ENCODE results near the gene SMIM24. TPM values are rescaled to one million over a fixed set of nuclear protein-coding genes. Genes with fewer than 3 reads are reported as not detected.

The SMIM24 gene
- total and polyA plus RNA-seq, 7 donors = 0.10 to 0.53 (median 0.49) TPM; not detected in 4

GRCh38 chr19:3426433-3426832, 53.9 kb downstream of the SMIM24 start:
- Histone ChIP-seq H3K27ac (peak overlapping the region; percentile 19), H3K36me3 (ENCODE audit: insufficient read depth in 1 of 2, low read depth in 1 of 2) (peaks cover 0 to 27% of the 10 kb centered on the region in 2 donors), H3K27me3 (ENCODE audit: insufficient read depth in 3 of 3, low read length in 2 of 3) (no peaks in the 10 kb centered on the region), H3K9me3 (no peaks in the 10 kb centered on the region), H3K4me1 (peaks cover 51% of the 10 kb centered on the region), H3K4me3 (no peak overlapping the region)
- peak in 1 of 2 donors; percentile 50 for DNase-seq
- intact Hi-C loops (cut with DNase I) = loop anchor here in 1 of 2 donors (5.0 kb wide), 1 partner anchor 64 kb away; no protein-coding TSS in a partner anchor
- WGBS, 3 donors = 91 to 93% (median 93%) methylated on average over 9 of the region's 9 CpGs
- TF ChIP-seq, protein P1, sequence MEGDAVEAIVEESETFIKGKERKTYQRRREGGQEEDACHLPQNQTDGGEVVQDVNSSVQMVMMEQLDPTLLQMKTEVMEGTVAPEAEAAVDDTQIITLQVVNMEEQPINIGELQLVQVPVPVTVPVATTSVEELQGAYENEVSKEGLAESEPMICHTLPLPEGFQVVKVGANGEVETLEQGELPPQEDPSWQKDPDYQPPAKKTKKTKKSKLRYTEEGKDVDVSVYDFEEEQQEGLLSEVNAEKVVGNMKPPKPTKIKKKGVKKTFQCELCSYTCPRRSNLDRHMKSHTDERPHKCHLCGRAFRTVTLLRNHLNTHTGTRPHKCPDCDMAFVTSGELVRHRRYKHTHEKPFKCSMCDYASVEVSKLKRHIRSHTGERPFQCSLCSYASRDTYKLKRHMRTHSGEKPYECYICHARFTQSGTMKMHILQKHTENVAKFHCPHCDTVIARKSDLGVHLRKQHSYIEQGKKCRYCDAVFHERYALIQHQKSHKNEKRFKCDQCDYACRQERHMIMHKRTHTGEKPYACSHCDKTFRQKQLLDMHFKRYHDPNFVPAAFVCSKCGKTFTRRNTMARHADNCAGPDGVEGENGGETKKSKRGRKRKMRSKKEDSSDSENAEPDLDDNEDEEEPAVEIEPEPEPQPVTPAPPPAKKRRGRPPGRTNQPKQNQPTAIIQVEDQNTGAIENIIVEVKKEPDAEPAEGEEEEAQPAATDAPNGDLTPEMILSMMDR (IDR thresholded peaks at IDR 0.05) = no peak
- ATAC-seq = no peak

Other genes with a start within 250 kb of the SMIM24 start
- 100 to 1,000 TPM; 209 to 439 (median 325) TPM for gene NFIC, start 113.9 kb downstream of the SMIM24 start, total RNA-seq
- 100 to 1,000 TPM in 2 of 3 donors, 10 to 100 TPM in 1; 100.0 to 270 (median 165) TPM for gene NFIC, start 113.9 kb downstream of the SMIM24 start, polyA plus RNA-seq
- not detected for gene SMIM44, start 2.9 kb upstream of the SMIM24 start, total RNA-seq
- not detected for gene SMIM44, start 2.9 kb upstream of the SMIM24 start, polyA plus RNA-seq
- gene DOHH, start 20.1 kb upstream of the SMIM24 start, total RNA-seq = 10 to 100 TPM; 11.5 to 21.8 (median 17.1) TPM
- gene DOHH, start 20.1 kb upstream of the SMIM24 start, polyA plus RNA-seq = 10 to 100 TPM; 22.3 to 54.3 (median 45.3) TPM
- gene FZR1, start 25.8 kb upstream of the SMIM24 start, total RNA-seq = 10 to 100 TPM; 24.3 to 25.8 (median 25.1) TPM
- 10 to 100 TPM; 12.8 to 20.3 (median 13.7) TPM for gene FZR1, start 25.8 kb upstream of the SMIM24 start, polyA plus RNA-seq
- 1 to 10 TPM in 1 of 4 donors, under 1 TPM in 1, not detected in 2; 0.44 to 1.0 TPM for gene TEKTIP1, start 58.6 kb upstream of the SMIM24 start, total RNA-seq
- gene TEKTIP1, start 58.6 kb upstream of the SMIM24 start, polyA plus RNA-seq = not detected
- 10 to 100 TPM; 16.3 to 25.2 (median 21.5) TPM for gene MFSD12, start 77.1 kb upstream of the SMIM24 start, total RNA-seq
- gene MFSD12, start 77.1 kb upstream of the SMIM24 start, polyA plus RNA-seq = 10 to 100 TPM; 25.6 to 46.6 (median 33.8) TPM
- 10 to 100 TPM; 14.3 to 27.2 (median 24.5) TPM for gene HMG20B, start 92.4 kb upstream of the SMIM24 start, total RNA-seq
- 10 to 100 TPM; 21.4 to 25.2 (median 24.7) TPM for gene HMG20B, start 92.4 kb upstream of the SMIM24 start, polyA plus RNA-seq
- 1 to 10 TPM in 1 of 4 donors, under 1 TPM in 3; 0.30 to 1.1 (median 0.55) TPM for gene GIPC3, start 105.0 kb upstream of the SMIM24 start, total RNA-seq
- under 1 TPM; 0.32 to 0.45 (median 0.33) TPM for gene GIPC3, start 105.0 kb upstream of the SMIM24 start, polyA plus RNA-seq
- gene TBXA2R, start 126.3 kb upstream of the SMIM24 start, total RNA-seq = 1 to 10 TPM in 3 of 4 donors, under 1 TPM in 1; 0.89 to 3.0 (median 1.7) TPM
- 1 to 10 TPM in 2 of 3 donors, under 1 TPM in 1; 0.52 to 1.2 (median 1.1) TPM for gene TBXA2R, start 126.3 kb upstream of the SMIM24 start, polyA plus RNA-seq
- 10 to 100 TPM; 15.2 to 21.4 (median 18.2) TPM for gene CACTIN, start 146.3 kb upstream of the SMIM24 start, total RNA-seq
- gene CACTIN, start 146.3 kb upstream of the SMIM24 start, polyA plus RNA-seq = 10 to 100 TPM; 11.8 to 20.5 (median 15.8) TPM
- 10 to 100 TPM; 13.5 to 22.4 (median 17.9) TPM for gene PIP5K1C, start 219.9 kb upstream of the SMIM24 start, total RNA-seq
- gene PIP5K1C, start 219.9 kb upstream of the SMIM24 start, polyA plus RNA-seq = 10 to 100 TPM in 1 of 3 donors, 1 to 10 TPM in 2; 8.7 to 20.7 (median 9.9) TPM
- gene TJP3, start 227.9 kb upstream of the SMIM24 start, total RNA-seq = 1 to 10 TPM in 1 of 4 donors, under 1 TPM in 2, not detected in 1; 0.49 to 2.7 (median 0.99) TPM
- under 1 TPM; 0.21 to 0.46 (median 0.32) TPM for gene TJP3, start 227.9 kb upstream of the SMIM24 start, polyA plus RNA-seq